Measurements from ENCODE around the gene FAM193A. TPM values are rescaled to one million over a fixed set of nuclear protein-coding genes. Genes with fewer than 3 reads are reported as not detected.

Gene FAM193A
- total RNA-seq, 1 donor from 2014 or later = 28.8 TPM

- Mint-ChIP-seq H3K4me1 (ENCODE audit: low read depth, unreplicated experiment) (peaks cover 2% of the 10 kb centered on the region), H3K4me3 (ENCODE audit: unreplicated experiment) (peak overlapping the region; percentile 84), H3K27me3 (ENCODE audit: low read depth, unreplicated experiment) (no peaks in the 10 kb centered on the region), H3K36me3 (ENCODE audit: low read depth, unreplicated experiment) (peaks cover 7% of the 10 kb centered on the region), H3K9me3 (ENCODE audit: unreplicated experiment) (no peaks in the 10 kb centered on the region), H3K27ac (ENCODE audit: unreplicated experiment) (no peak overlapping the region)
- DNase-seq (ENCODE audit: low read depth) (no peak), FAIRE-seq (no peak)
- H3K36me3 ChIP-seq (ENCODE audit: insufficient read depth, low read length) = no peaks in the 10 kb centered on the region
- H3K4me2 ChIP-seq (ENCODE audit: low read length) = peak overlapping the region; percentile 96
- H3K4me1 ChIP-seq (ENCODE audit: insufficient read depth, low read length) = peaks cover 9% of the 10 kb centered on the region
- TF ChIP-seq CTCF (IDR thresholded peaks at IDR 0.05; ENCODE audit: insufficient read depth, low read depth, low read length) (no peak), EZH2 (IDR thresholded peaks at IDR 0.05; ENCODE audit: insufficient read depth, low read length) (no peak)
- H3K4me3 ChIP-seq (ENCODE audit: insufficient read depth, low read depth, low read length) = peak overlapping the region; percentile 71
- peaks cover 48% of the 10 kb centered on the region for H3K79me2 ChIP-seq (ENCODE audit: insufficient read depth, low read length)
- H2AFZ ChIP-seq (ENCODE audit: low read depth, low read length) = peak overlapping the region; percentile 81
- peaks cover 39% of the 10 kb centered on the region for H4K20me1 ChIP-seq (ENCODE audit: insufficient read depth, low read length)
- H3K9me3 ChIP-seq (ENCODE audit: insufficient read depth, low read depth, low read length) = no peaks in the 10 kb centered on the region
- H3K27me3 ChIP-seq (ENCODE audit: insufficient read depth, low read length) = no peaks in the 10 kb centered on the region
- H3K9ac ChIP-seq (ENCODE audit: low read length) = peak overlapping the region; percentile 86
- H3K27ac ChIP-seq (ENCODE audit: low read depth, low read length) = peak overlapping the region; percentile 47
Measured at GRCh38 chr4:2754848-2755819, 218.7 kb downstream of the FAM193A start.

GRCh38 chr4:2755821-2756690 is 219.6 kb downstream of the FAM193A start, which contains the start of gene TNIP2:
TSS of gene TNIP2 (minus strand) at chr4:2756336. CDS start at chr4:2756289, 47 bp downstream.
- peaks cover 40% of the 10 kb centered on the region for H3K79me2 ChIP-seq (ENCODE audit: insufficient read depth, low read length)
- H3K4me3 ChIP-seq (ENCODE audit: insufficient read depth, low read depth, low read length) = peak within 1 kb of the TSS; percentile 71
- peak within 1 kb of the TSS; percentile 47 for H3K27ac ChIP-seq (ENCODE audit: low read depth, low read length)
- Mint-ChIP-seq H3K36me3 (ENCODE audit: low read depth, unreplicated experiment) (peaks cover 7% of the 10 kb centered on the region), H3K27ac (ENCODE audit: unreplicated experiment) (no peak within 1 kb of the TSS), H3K4me3 (ENCODE audit: unreplicated experiment) (peak within 1 kb of the TSS; percentile 84), H3K27me3 (ENCODE audit: low read depth, unreplicated experiment) (no peaks in the 10 kb centered on the region), H3K4me1 (ENCODE audit: low read depth, unreplicated experiment) (peaks cover 2% of the 10 kb centered on the region), H3K9me3 (ENCODE audit: unreplicated experiment) (no peaks in the 10 kb centered on the region)
- peaks cover 33% of the 10 kb centered on the region for H4K20me1 ChIP-seq (ENCODE audit: insufficient read depth, low read length)
- peak within 1 kb of the TSS; percentile 86 for H3K9ac ChIP-seq (ENCODE audit: low read length)
- peaks cover 9% of the 10 kb centered on the region for H3K4me1 ChIP-seq (ENCODE audit: insufficient read depth, low read length)
- H3K9me3 ChIP-seq (ENCODE audit: insufficient read depth, low read depth, low read length) = no peaks in the 10 kb centered on the region
- peak within 1 kb of the TSS; percentile 96 for H3K4me2 ChIP-seq (ENCODE audit: low read length)
- H2AFZ ChIP-seq (ENCODE audit: low read depth, low read length) = peak within 1 kb of the TSS; percentile 84
- no peaks in the 10 kb centered on the region for H3K27me3 ChIP-seq (ENCODE audit: insufficient read depth, low read length)
- no peaks in the 10 kb centered on the region for H3K36me3 ChIP-seq (ENCODE audit: insufficient read depth, low read length)
- DNase-seq (ENCODE audit: low read depth) (peak; percentile 50), FAIRE-seq (no peak)
- TF ChIP-seq CTCF (IDR thresholded peaks at IDR 0.05; ENCODE audit: insufficient read depth, low read depth, low read length) (no peak), EZH2 (IDR thresholded peaks at IDR 0.05; ENCODE audit: insufficient read depth, low read length) (no peak)
